T-cell (primary cell): ENCODE results near the gene RBL1. TPM values are rescaled to one million over a fixed set of nuclear protein-coding genes. Genes with fewer than 3 reads are reported as not detected.
A peak's percentile ranks its signal among the peaks of the same experiment; 100 is the strongest.
"Not testable (repeated sequence)": the region's sequence is repeated elsewhere in the genome, so short reads cannot be mapped to it uniquely, and the experiment has no call there.

Experiments used
- ATAC-seq, 4 experiments: fragments of 200-7000 bp in 3 of 4; fragments of 150-1000 bp in 1 of 4; cut with Tn5 transposase; replicated peaks in 1 of 4; 1 replicate in 3 of 4; 2 replicates in 1 of 4; pipeline ENCODE4 v1.10.0; 2021; ENCODE audit warnings: moderate library complexity in 3 of 4, mild to moderate bottlenecking in 2 of 4, moderate number of reproducible peaks in 1 of 4
- CTCF ChIA-PET, 2 donors: fragments of 300-600 bp; sonication (Branson Sonifier 250); formaldehyde crosslinking; loops; one replicate each; lab custom pipeline; 2022; ENCODE audit warnings: antibody characterized with exemption in 2 of 2; lab: Charles Lee
- POLR2A ChIA-PET, 2 donors: fragments of 300-600 bp; sonication (Branson Sonifier 250); formaldehyde crosslinking; loops; one replicate each; lab custom pipeline; 2022; ENCODE audit warnings: antibody characterized with exemption in 2 of 2; lab: Charles Lee
- DNase-seq, 35 experiments: peaks; one replicate each; pipeline versions ENCODE4 v3.0.0 to v3.0.0-alpha.2; 2013 to 2023
- H3K27ac ChIP-seq: one replicate; pipeline ENCODE4 v1.5.1; 2013; ENCODE audit warnings: low read length
- H3K27me3 ChIP-seq, 2 experiments: replicated peaks in 1 of 2; 1 replicate in 1 of 2; 2 replicates in 1 of 2; pipeline versions ENCODE4 v1.6.1 to v1.7.0; 2013; ENCODE audit warnings: low read length in 1 of 2, mixed read lengths in 1 of 2; ENCODE audit not compliant: control insufficient read depth in 2 of 2, insufficient read depth in 2 of 2; ENCODE audit errors: extremely low read depth in 1 of 2
- H3K36me3 ChIP-seq, 2 donors: 1 replicate in 1 of 2; 2 replicates in 1 of 2; pipeline versions ENCODE4 v1.6.1 to v1.7.0; 2013; ENCODE audit warnings: low read length in 1 of 2; ENCODE audit not compliant: control insufficient read depth in 2 of 2, insufficient read depth in 1 of 2; ENCODE audit errors: extremely low read depth in 1 of 2
- H3K4me1 ChIP-seq, 2 experiments: 1 replicate in 1 of 2; 2 replicates in 1 of 2; pipeline versions ENCODE4 v1.6.1 to v1.7.0; 2013; ENCODE audit warnings: low read length in 2 of 2, mixed read lengths in 1 of 2; ENCODE audit not compliant: insufficient read depth in 2 of 2, control insufficient read depth in 1 of 2; ENCODE audit errors: extremely low read depth in 1 of 2
- H3K4me3 ChIP-seq, 2 donors: 1 replicate in 1 of 2; 2 replicates in 1 of 2; pipeline versions ENCODE4 v1.5.1 to v1.7.0; 2013; ENCODE audit warnings: mild to moderate bottlenecking in 2 of 2, low read length in 1 of 2, moderate library complexity in 1 of 2; ENCODE audit not compliant: control insufficient read depth in 1 of 2; ENCODE audit errors: extremely low read depth in 1 of 2
- H3K9me3 ChIP-seq: 2 replicates; pipeline ENCODE4 v1.7.0; 2013
- H3K27ac Mint-ChIP-seq, 2 donors: one replicate each; pipeline ENCODE4 v1.8.0; 2020 to 2021; ENCODE audit warnings: mild to moderate bottlenecking in 2 of 2, mixed read lengths in 2 of 2
- H3K27me3 Mint-ChIP-seq, 2 donors: one replicate each; pipeline ENCODE4 v1.8.0; 2021 to 2022; ENCODE audit warnings: mixed read lengths in 2 of 2
- H3K36me3 Mint-ChIP-seq: one replicate; pipeline ENCODE4 v1.8.0; 2021; ENCODE audit warnings: mixed read lengths
- H3K4me1 Mint-ChIP-seq, 3 donors: one replicate each; pipeline ENCODE4 v1.8.0; 2020 to 2022; ENCODE audit warnings: mixed read lengths in 3 of 3, mild to moderate bottlenecking in 1 of 3
- H3K4me3 Mint-ChIP-seq, 3 donors: one replicate each; pipeline ENCODE4 v1.8.0; 2020 to 2022; ENCODE audit warnings: mild to moderate bottlenecking in 3 of 3, mixed read lengths in 3 of 3, moderate library complexity in 3 of 3
- H3K9me3 Mint-ChIP-seq, 3 donors: one replicate each; pipeline ENCODE4 v1.8.0; 2020 to 2022; ENCODE audit warnings: mixed read lengths in 3 of 3
- WGBS: methylation state at CpG from one replicate; pipeline ENCODE4 v1.1.5; 2013; ENCODE audit warnings: missing lambda C conversion rate; ENCODE audit not compliant: insufficient coverage; 5-methylcytosine and 5-hydroxymethylcytosine counted together
- total RNA-seq, 35 experiments: library from RNA in 6 of 35; stranded (reverse) in 6 of 35; fragments of 120-200 nt in 1 of 35; gene quantifications; one replicate each; pipeline versions ENCODE4 v1.2.1 to v1.2.4 and lab custom pipeline; 2013 to 2026

The RBL1 gene
- total RNA-seq, 5 donors from 2014 or later (not counting 1 experiment from before 2014, with no cell fraction given) = 24.3 to 29.7 (median 28.2) TPM

GRCh38 chr20:37071481-37071911 is 24.3 kb downstream of the RBL1 start:
- H3K27ac ChIP-seq = peak overlapping the region; percentile 50
- no peaks in the 10 kb centered on the region for H3K9me3 ChIP-seq
- H3K36me3 Mint-ChIP-seq = peaks cover 26% of the 10 kb centered on the region
- H3K9me3 Mint-ChIP-seq = peaks cover 0 to 5% (median 0%) of the 10 kb centered on the region in 3 donors
- peaks cover 27 to 33% (median 33%) of the 10 kb centered on the region in 3 donors for H3K4me1 Mint-ChIP-seq
- no peaks in the 10 kb centered on the region for H3K27me3 ChIP-seq
- POLR2A ChIA-PET = interaction anchor here in 1 of 2 donors (0.6 kb wide), 1 partner anchor 162 kb away, joined by 3 read pairs; no protein-coding TSS in a partner anchor
- DNase-seq (peak in 16 of 35 experiments; percentile 1 to 34 (median 8)), ATAC-seq (peak; percentile 70 to 97 (median 92))
- peak overlapping the region; percentile 93 to 94 for H3K27ac Mint-ChIP-seq
- H3K4me1 ChIP-seq = peaks cover 0 to 27% of the 10 kb centered on the region in 2 experiments
- no peaks in the 10 kb centered on the region for H3K27me3 Mint-ChIP-seq
- H3K4me3 ChIP-seq = no peak overlapping the region
- 15% methylated on average over 4 of the region's 4 CpGs for WGBS
- peaks cover 0 to 7% of the 10 kb centered on the region in 2 donors for H3K36me3 ChIP-seq
- peak overlapping the region; percentile 26 to 53 (median 28) for H3K4me3 Mint-ChIP-seq
- CTCF ChIA-PET = interaction anchor here in 1 of 2 donors (0.6 kb wide), 1 partner anchor 844 kb away, joined by 3 read pairs; no protein-coding TSS in a partner anchor

DNA sequence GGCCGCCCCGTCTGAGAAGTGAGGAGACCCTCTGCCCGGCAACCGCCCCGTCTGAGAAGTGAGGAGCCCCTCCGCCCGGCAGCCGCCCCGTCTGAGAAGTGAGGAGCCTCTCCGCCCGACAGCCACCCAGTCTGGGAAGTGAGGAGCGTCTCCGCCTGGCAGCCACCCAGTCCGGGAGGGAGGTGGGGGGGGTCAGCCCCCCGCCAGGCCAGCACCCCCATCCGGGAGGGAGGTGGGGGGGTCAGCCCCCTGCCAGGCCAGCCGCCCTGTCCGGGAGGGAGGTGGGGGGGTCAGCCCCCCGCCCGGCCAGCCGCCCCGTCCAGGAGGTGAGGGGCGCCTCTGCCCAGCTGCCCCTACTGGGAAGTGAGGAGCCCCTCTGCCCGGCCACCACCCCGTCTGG is 26.2 kb downstream of the RBL1 start:
- H3K9me3 Mint-ChIP-seq, ATAC-seq, H3K4me3 Mint-ChIP-seq, CTCF ChIA-PET, H3K27me3 ChIP-seq, H3K9me3 ChIP-seq, H3K27ac ChIP-seq, POLR2A ChIA-PET, H3K27me3 Mint-ChIP-seq, H3K4me3 ChIP-seq, DNase-seq, H3K27ac Mint-ChIP-seq: not testable (repeated sequence)
- Mint-ChIP-seq H3K4me1 (peaks cover 24 to 28% (median 27%) of the 10 kb centered on the region in 3 donors), H3K36me3 (peaks cover 20% of the 10 kb centered on the region)
- H3K36me3 ChIP-seq = peaks cover 0 to 19% of the 10 kb centered on the region in 2 donors
- H3K4me1 ChIP-seq = peaks cover 0 to 27% of the 10 kb centered on the region in 2 experiments
- WGBS = no CpG with 5 or more reads among the region's 25 CpGs

GRCh38 chr20:37066168-37066567 is 29.6 kb downstream of the RBL1 start:
- DNase-seq = no peak
- no peak overlapping the region for H3K27ac Mint-ChIP-seq
- peaks cover 3 to 31% of the 10 kb centered on the region in 2 donors for H3K36me3 ChIP-seq
- no peaks in the 10 kb centered on the region for H3K9me3 ChIP-seq
- no peak overlapping the region for H3K4me3 ChIP-seq
- peaks cover 17% of the 10 kb centered on the region for H3K36me3 Mint-ChIP-seq
- ATAC-seq = no peak
- ChIA-PET POLR2A (interaction anchor here in 1 of 2 donors (0.5 kb wide), 1 partner anchor 87 kb away, joined by 3 read pairs; no protein-coding TSS in a partner anchor), CTCF (no interaction called here)
- no peak overlapping the region for H3K4me3 Mint-ChIP-seq
- no peaks in the 10 kb centered on the region for H3K27me3 ChIP-seq
- no peaks in the 10 kb centered on the region for H3K27me3 Mint-ChIP-seq
- peaks cover 2 to 4% (median 4%) of the 10 kb centered on the region in 3 donors for H3K4me1 Mint-ChIP-seq
- no peak overlapping the region for H3K27ac ChIP-seq
- H3K9me3 Mint-ChIP-seq = no peaks in the 10 kb centered on the region
- WGBS = 100% methylated on average over 1 of the region's 2 CpGs
- peaks cover 0 to 7% of the 10 kb centered on the region in 2 experiments for H3K4me1 ChIP-seq

DNA sequence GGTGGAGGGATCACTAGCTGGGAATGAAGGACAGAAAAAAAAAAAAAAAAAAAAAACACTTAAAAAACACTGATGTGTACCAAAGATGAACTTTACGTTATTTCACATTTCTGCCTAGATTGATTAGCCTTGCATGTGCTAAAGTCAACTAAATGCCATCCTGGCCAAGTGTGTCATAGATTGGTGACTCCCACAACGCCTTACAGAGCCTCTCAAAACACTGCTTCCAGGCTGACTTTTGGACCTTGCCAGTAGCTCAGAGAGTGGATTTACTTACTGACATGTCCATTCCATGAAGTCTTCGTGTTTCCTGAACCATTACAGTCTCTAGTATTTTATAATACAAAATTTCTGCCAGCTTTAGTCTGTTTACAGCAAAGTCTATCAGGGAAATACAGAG is 40.5 kb downstream of the RBL1 start:
- Mint-ChIP-seq H3K36me3 (peaks cover 65% of the 10 kb centered on the region), H3K9me3 (no peaks in the 10 kb centered on the region), H3K4me1 (peaks cover 0 to 13% (median 0%) of the 10 kb centered on the region in 3 donors), H3K27ac (peak overlapping the region in 1 of 2 donors; percentile 49), H3K27me3 (no peaks in the 10 kb centered on the region), H3K4me3 (no peak overlapping the region)
- 100% methylated on average over 2 of the region's 3 CpGs for WGBS
- Histone ChIP-seq H3K27ac (no peak overlapping the region), H3K4me3 (no peak overlapping the region), H3K36me3 (peaks cover 7 to 58% of the 10 kb centered on the region in 2 donors), H3K9me3 (no peaks in the 10 kb centered on the region), H3K27me3 (no peaks in the 10 kb centered on the region), H3K4me1 (no peaks in the 10 kb centered on the region)
- ATAC-seq (no peak), DNase-seq (no peak)
- POLR2A ChIA-PET = interaction anchor here (0.6 kb wide), 2 partner anchors 50 to 102 kb away, joined by 3 to 8 read pairs; no protein-coding TSS in a partner anchor
- CTCF ChIA-PET = interaction anchor here in 1 of 2 donors (0.5 to 1.1 kb wide), 2 partner anchors 47 to 114 kb away, joined by 3 to 4 read pairs; no protein-coding TSS in a partner anchor

- Mint-ChIP-seq H3K4me3 (no peak overlapping the region), H3K9me3 (no peaks in the 10 kb centered on the region), H3K4me1 (peaks cover 0 to 13% (median 0%) of the 10 kb centered on the region in 3 donors), H3K27ac (peak overlapping the region; percentile 23 to 73), H3K36me3 (peaks cover 64% of the 10 kb centered on the region), H3K27me3 (no peaks in the 10 kb centered on the region)
- no peaks in the 10 kb centered on the region for H3K27me3 ChIP-seq
- ChIA-PET POLR2A (no interaction called here), CTCF (no interaction called here)
- no peaks in the 10 kb centered on the region for H3K9me3 ChIP-seq
- WGBS = no CpG with 5 or more reads among the region's 4 CpGs
- peaks cover 15 to 55% of the 10 kb centered on the region in 2 donors for H3K36me3 ChIP-seq
- H3K27ac ChIP-seq = no peak overlapping the region
- DNase-seq (no peak), ATAC-seq (no peak)
- no peak overlapping the region for H3K4me3 ChIP-seq
- H3K4me1 ChIP-seq = no peaks in the 10 kb centered on the region
These were observed 42.4 kb downstream of the RBL1 start for GRCh38 chr20:37053230-37053950.
